ENCODE results near the gene PKP2. TPM values are rescaled to one million over a fixed set of nuclear protein-coding genes. Genes with fewer than 3 reads are reported as not detected.

The PKP2 gene
- total RNA-seq, 2 experiments from 2014 or later: 0.22 to 0.31 TPM

DNA sequence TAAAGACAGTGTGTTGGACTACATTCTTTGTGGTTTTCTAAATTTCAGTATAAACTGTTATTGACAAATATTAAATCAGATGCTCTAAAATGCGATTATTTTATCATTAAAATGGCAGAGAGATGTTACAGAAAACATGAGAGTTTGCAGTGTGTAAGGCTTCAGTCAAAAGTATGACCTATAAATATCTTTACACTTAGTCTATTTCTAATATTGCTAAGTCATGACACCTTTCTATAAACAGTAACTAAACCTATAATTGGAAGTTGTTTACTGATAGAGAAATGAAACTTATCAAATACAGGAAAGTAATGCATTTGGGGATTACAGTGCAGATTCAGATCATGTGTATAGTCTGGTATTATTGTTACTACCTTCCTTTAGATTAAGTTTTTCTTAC is 72.0 kb downstream of the PKP2 start:
- Histone ChIP-seq H3K36me3 (ENCODE audit: insufficient read depth, low read length) (no peaks in the 10 kb centered on the region), H3K27me3 (ENCODE audit: control insufficient read depth in 1 of 2, insufficient read depth in 2 of 2, low read length in 2 of 2) (no peaks in the 10 kb centered on the region), H3K4me1 (ENCODE audit: insufficient read depth, low read length) (no peaks in the 10 kb centered on the region), H3K27ac (ENCODE audit: low read depth in 1 of 2, low read length in 2 of 2) (no peak overlapping the region), H3K9me3 (ENCODE audit: control insufficient read depth in 1 of 2, insufficient read depth in 1 of 2, low read length in 2 of 2) (no peaks in the 10 kb centered on the region), H3K4me3 (ENCODE audit: low read length) (no peak overlapping the region)
- CTCF ChIA-PET: no interaction called here
- Mint-ChIP-seq H3K27me3 (peaks cover 24% of the 10 kb centered on the region), H3K4me3 (no peak overlapping the region), H3K27ac (no peak overlapping the region), H3K9me3 (no peaks in the 10 kb centered on the region), H3K36me3 (ENCODE audit: low read depth) (no peaks in the 10 kb centered on the region), H3K4me1 (ENCODE audit: low read depth) (no peaks in the 10 kb centered on the region)
- POLR2A ChIA-PET: no interaction called here
- ATAC-seq (ENCODE audit: poor library complexity): no peak
- DNase-seq: no peak
- intact Hi-C loops (cut with DNase I, micrococcal nuclease): no loop called here
- TF ChIP-seq, protein P1, sequence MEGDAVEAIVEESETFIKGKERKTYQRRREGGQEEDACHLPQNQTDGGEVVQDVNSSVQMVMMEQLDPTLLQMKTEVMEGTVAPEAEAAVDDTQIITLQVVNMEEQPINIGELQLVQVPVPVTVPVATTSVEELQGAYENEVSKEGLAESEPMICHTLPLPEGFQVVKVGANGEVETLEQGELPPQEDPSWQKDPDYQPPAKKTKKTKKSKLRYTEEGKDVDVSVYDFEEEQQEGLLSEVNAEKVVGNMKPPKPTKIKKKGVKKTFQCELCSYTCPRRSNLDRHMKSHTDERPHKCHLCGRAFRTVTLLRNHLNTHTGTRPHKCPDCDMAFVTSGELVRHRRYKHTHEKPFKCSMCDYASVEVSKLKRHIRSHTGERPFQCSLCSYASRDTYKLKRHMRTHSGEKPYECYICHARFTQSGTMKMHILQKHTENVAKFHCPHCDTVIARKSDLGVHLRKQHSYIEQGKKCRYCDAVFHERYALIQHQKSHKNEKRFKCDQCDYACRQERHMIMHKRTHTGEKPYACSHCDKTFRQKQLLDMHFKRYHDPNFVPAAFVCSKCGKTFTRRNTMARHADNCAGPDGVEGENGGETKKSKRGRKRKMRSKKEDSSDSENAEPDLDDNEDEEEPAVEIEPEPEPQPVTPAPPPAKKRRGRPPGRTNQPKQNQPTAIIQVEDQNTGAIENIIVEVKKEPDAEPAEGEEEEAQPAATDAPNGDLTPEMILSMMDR (IDR thresholded peaks at IDR 0.05): no peak

DNA sequence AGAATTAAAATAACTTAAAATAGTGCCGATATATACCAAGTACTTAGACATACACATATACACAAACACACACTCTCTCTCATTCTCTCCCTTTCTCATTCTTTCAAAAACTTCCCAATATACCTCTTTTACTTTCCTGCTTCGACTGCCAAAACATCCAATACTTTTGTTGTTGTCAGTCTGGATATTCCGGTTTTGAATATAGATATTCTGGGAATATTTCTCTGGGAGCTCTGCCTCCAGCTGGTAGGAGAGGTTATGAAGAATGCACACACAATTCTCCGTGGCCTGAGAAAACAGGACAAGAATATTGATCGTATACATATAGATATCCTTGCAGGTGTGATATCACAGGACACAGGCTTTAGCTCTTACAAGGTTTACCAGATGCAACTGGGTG is 74.2 kb downstream of the PKP2 start:
- Histone ChIP-seq H3K36me3 (ENCODE audit: insufficient read depth, low read length) (no peaks in the 10 kb centered on the region), H3K9me3 (ENCODE audit: control insufficient read depth in 1 of 2, insufficient read depth in 1 of 2, low read length in 2 of 2) (no peaks in the 10 kb centered on the region), H3K27me3 (ENCODE audit: control insufficient read depth in 1 of 2, insufficient read depth in 2 of 2, low read length in 2 of 2) (peaks cover 0 to 7% of the 10 kb centered on the region in 2 experiments), H3K4me3 (ENCODE audit: low read length) (no peak overlapping the region), H3K4me1 (ENCODE audit: insufficient read depth, low read length) (no peaks in the 10 kb centered on the region), H3K27ac (ENCODE audit: low read depth in 1 of 2, low read length in 2 of 2) (no peak overlapping the region)
- peaks cover 19% of the 10 kb centered on the region for H3K27me3 Mint-ChIP-seq
- H3K36me3 Mint-ChIP-seq (ENCODE audit: low read depth): no peaks in the 10 kb centered on the region
- no peaks in the 10 kb centered on the region for H3K4me1 Mint-ChIP-seq (ENCODE audit: low read depth)
- H3K4me3 Mint-ChIP-seq: no peak overlapping the region
- no peak for DNase-seq
- CTCF ChIA-PET: no interaction called here
- TF ChIP-seq, protein P1 (IDR thresholded peaks at IDR 0.05): no peak
- no peak overlapping the region for H3K27ac Mint-ChIP-seq
- ATAC-seq (ENCODE audit: poor library complexity): no peak
- H3K9me3 Mint-ChIP-seq: no peaks in the 10 kb centered on the region
- POLR2A ChIA-PET: no interaction called here
- intact Hi-C loops (cut with DNase I, micrococcal nuclease): no loop called here

DNA sequence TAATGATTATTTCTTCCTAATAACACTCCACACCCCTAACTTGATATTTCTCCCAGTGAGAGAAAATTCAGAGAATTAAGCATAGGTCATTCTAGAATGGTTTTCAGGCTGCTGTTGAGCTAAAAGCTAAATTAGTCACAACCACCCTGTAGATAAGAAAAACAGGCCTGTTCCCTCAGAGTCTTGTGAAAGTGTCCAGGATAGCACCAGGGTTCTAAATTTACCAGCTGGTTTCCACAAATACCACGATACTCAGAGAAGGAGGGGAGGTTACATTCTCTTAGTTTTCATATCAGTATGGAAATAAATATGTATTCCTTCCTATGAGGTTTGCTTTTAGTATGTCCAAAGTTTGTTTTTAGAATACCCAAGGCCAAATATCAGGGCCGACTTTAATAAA is 74.9 kb downstream of the PKP2 start:
- CTCF ChIA-PET: no interaction called here
- no peak overlapping the region for H3K27ac ChIP-seq (ENCODE audit: low read depth in 1 of 2, low read length in 2 of 2)
- TF ChIP-seq, protein P1 (IDR thresholded peaks at IDR 0.05): no peak
- peaks cover 0 to 7% of the 10 kb centered on the region in 2 experiments for H3K27me3 ChIP-seq (ENCODE audit: control insufficient read depth in 1 of 2, insufficient read depth in 2 of 2, low read length in 2 of 2)
- H3K36me3 Mint-ChIP-seq (ENCODE audit: low read depth): no peaks in the 10 kb centered on the region
- no peaks in the 10 kb centered on the region for H3K36me3 ChIP-seq (ENCODE audit: insufficient read depth, low read length)
- POLR2A ChIA-PET: no interaction called here
- peaks cover 14% of the 10 kb centered on the region for H3K27me3 Mint-ChIP-seq
- DNase-seq (no peak), ATAC-seq (ENCODE audit: poor library complexity) (no peak)
- H3K4me1 Mint-ChIP-seq (ENCODE audit: low read depth): no peaks in the 10 kb centered on the region
- intact Hi-C loops (cut with DNase I, micrococcal nuclease): no loop called here
- no peaks in the 10 kb centered on the region for H3K4me1 ChIP-seq (ENCODE audit: insufficient read depth, low read length)
- H3K4me3 ChIP-seq (ENCODE audit: low read length): no peak overlapping the region
- H3K4me3 Mint-ChIP-seq: no peak overlapping the region
- H3K9me3 Mint-ChIP-seq: no peaks in the 10 kb centered on the region
- H3K9me3 ChIP-seq (ENCODE audit: control insufficient read depth in 1 of 2, insufficient read depth in 1 of 2, low read length in 2 of 2): no peaks in the 10 kb centered on the region
- H3K27ac Mint-ChIP-seq: no peak overlapping the region

Measured in CD4-positive, alpha-beta T cell (primary cell).